Heart right ventricle (tissue), 16 donors: ENCODE results near the gene SH2D1A. TPM values are rescaled to one million over a fixed set of nuclear protein-coding genes. Genes with fewer than 3 reads are reported as not detected.

ENCODE experiments used
- ATAC-seq, 8 donors: fragments of 200-7000 bp; cut with Tn5 transposase; one replicate each; pipeline ENCODE4 v1.9.1; 2020; ENCODE audit warnings: mild to moderate bottlenecking in 8 of 8, moderate library complexity in 8 of 8, moderate number of reproducible peaks in 1 of 8
- DNase-seq, 2 donors: peaks; one replicate each; pipeline ENCODE4 v3.0.0-alpha.2; 2020
- H3K27ac ChIP-seq, 10 donors: fragments of 200-600 bp; sonication (generic) in 2 of 10; one replicate each; pipeline versions ENCODE4 v1.5.0 to v1.8.0; 2020 to 2022; ENCODE audit warnings: mild to moderate bottlenecking in 3 of 10
- H3K27me3 ChIP-seq, 7 donors: fragments of 200-600 bp; one replicate each; pipeline ENCODE4 v1.8.0; 2021 to 2022; ENCODE audit warnings: mild to moderate bottlenecking in 2 of 7
- H3K36me3 ChIP-seq, 9 donors: fragments of 200-600 bp; sonication (generic) in 1 of 9; one replicate each; pipeline versions ENCODE4 v1.5.0 to v1.8.0; 2020 to 2022; ENCODE audit warnings: mild to moderate bottlenecking in 2 of 9
- H3K4me1 ChIP-seq, 9 donors: fragments of 200-600 bp; sonication (generic) in 1 of 9; one replicate each; pipeline versions ENCODE4 v1.5.0 to v1.8.0; 2020 to 2022; ENCODE audit warnings: mild to moderate bottlenecking in 4 of 9
- H3K4me3 ChIP-seq, 10 donors: fragments of 200-600 bp; sonication (generic) in 2 of 10; one replicate each; pipeline versions ENCODE4 v1.5.0 to v1.8.0; 2020 to 2022; ENCODE audit warnings: mild to moderate bottlenecking in 7 of 10, moderate library complexity in 2 of 10
- H3K9me3 ChIP-seq, 11 donors: fragments of 200-600 bp in 10 of 11; sonication (generic) in 2 of 11; one replicate each; pipeline versions ENCODE4 v1.5.0 to v1.8.0; 2013 to 2022; ENCODE audit warnings: mild to moderate bottlenecking in 2 of 11, control low read depth in 1 of 11, moderate library complexity in 1 of 11
- CTCF ChIP-seq, 9 donors: fragments of 200-600 bp; sonication (generic) in 2 of 9; IDR thresholded peaks; one replicate each; pipeline versions ENCODE4 v1.5.0 to v1.8.0; 2021 to 2022; ENCODE audit warnings: antibody characterized with exemption in 9 of 9, mild to moderate bottlenecking in 5 of 9, moderate library complexity in 1 of 9
- WGBS, 2 donors: extraction: QIAGEN DNeasy Blood & Tissue Kit; methylation state at CpG; one replicate each; pipeline ENCODE4 v1.1.7; 2013; ENCODE audit warnings: inconsistent platforms in 1 of 2; 5-methylcytosine and 5-hydroxymethylcytosine counted together
- intact Hi-C, 10 donors: fragments of 100-400 bp; cut with DNase I; formaldehyde crosslinking; loops; one replicate each; pipeline versions ENCODE4 v1.11.1 to v1.14.2; 2022
- polyA plus RNA-seq, 2 donors: library from polyadenylated mRNA; stranded (reverse); fragments of 200-250 nt; gene quantifications; one replicate each; pipeline ENCODE4 v1.2.3, GENCODE V29; 2013
- total RNA-seq, 10 donors: library from RNA; stranded (reverse); fragmentation: NEBNext Ultra II Directional in 3 of 10; extraction: Animal tissue kit (Norgen Biotek cat#: 25700) in 3 of 10; gene quantifications; one replicate each; pipeline versions ENCODE4 v1.2.1 to v1.2.4, GENCODE V29; 2021 to 2023
- donor health status: Arrhythmogenic right ventricular cardiomyopathy.
- donor health status: ischemic (EF 13 %, LVEDD 7.1; RV severe dilation, severe dysfunction).
- donor health status: healthy with polysubstance abuse.
- donor health status: DM: no; HTN: yes; CAD: no.
- donor health status: DM: no; HTN: no; CAD: no.
- donor health status: ischemic (EF 25% LVEDD 6.9; RV normal size, moderate dysfunction).
- donor health status: ischemic (EF 25% LVEDD 5.7; RV mildly dilated, moderate dysfunction).
- donor health status: healthy.
- donor health status: DM: yes; HTN: yes; CAD: no.
- donor health status: Ischemic cardiomyopathy.
- donor health status: ischemic (EF 35%, LVEDD 5.7; RV mildly dilated, moderate dysfunction).
- donor health status: nonischemic (EF 11% LVEDD 7.7; RV severe dilation, severe dysfunction).
- donor health status: DM: yes; HTN: yes; CAD: no.
- donor health status: PGD.
- donor health status: ischemic (EF 29% LVEDD 5.4; RV normal size, mild dysfunction).
- donor health status: nonischemic (EF 23%, LVEDD 6.1; RV moderate dilation, normal function).

Gene SH2D1A
- total and polyA plus RNA-seq, 12 donors: 0.03 to 1.6 (median 0.13) TPM; not detected in 5

- WGBS, 2 donors: 73 to 85% methylated on average over 1 of the region's 1 CpG
- no peak for TF ChIP-seq CTCF (IDR thresholded peaks at IDR 0.05)
- Histone ChIP-seq H3K36me3 (no peaks in the 10 kb centered on the region), H3K4me1 (no peaks in the 10 kb centered on the region), H3K9me3 (no peaks in the 10 kb centered on the region), H3K27ac (no peak overlapping the region), H3K4me3 (no peak overlapping the region), H3K27me3 (no peaks in the 10 kb centered on the region)
- intact Hi-C loops: no loop called here
- DNase-seq (no peak), ATAC-seq (no peak)
Measured at GRCh38 chrX:124335598-124335997, 10.8 kb upstream of the SH2D1A start.

- Histone ChIP-seq H3K4me3 (no peak overlapping the region), H3K36me3 (no peaks in the 10 kb centered on the region), H3K27ac (no peak overlapping the region), H3K9me3 (no peaks in the 10 kb centered on the region), H3K27me3 (no peaks in the 10 kb centered on the region), H3K4me1 (no peaks in the 10 kb centered on the region)
- DNase-seq (no peak), ATAC-seq (no peak)
- 33 to 60% methylated on average over 1 of the region's 1 CpG for WGBS, 2 donors
- no peak for TF ChIP-seq CTCF (IDR thresholded peaks at IDR 0.05)
- intact Hi-C loops: no loop called here
Measured at GRCh38 chrX:124337916-124338315, 8.4 kb upstream of the SH2D1A start.

- ATAC-seq (no peak), DNase-seq (no peak)
- intact Hi-C loops: no loop called here
- WGBS, 2 donors: 90 to 91% methylated on average over 6 of the region's 6 CpGs
- no peaks in the 10 kb centered on the region for H3K4me1 ChIP-seq
- H3K9me3 ChIP-seq: no peaks in the 10 kb centered on the region
- no peak overlapping the region for H3K4me3 ChIP-seq
- H3K27me3 ChIP-seq: no peaks in the 10 kb centered on the region
- no peaks in the 10 kb centered on the region for H3K36me3 ChIP-seq
- TF ChIP-seq CTCF (IDR thresholded peaks at IDR 0.05): no peak
- no peak overlapping the region for H3K27ac ChIP-seq
Measured at GRCh38 chrX:124338733-124339514, 7.4 kb upstream of the SH2D1A start.

GRCh38 chrX:124341396-124342132, 4.8 kb upstream of the SH2D1A start:
- WGBS, 2 donors: 67 to 72% methylated on average over 7 of the region's 7 CpGs
- no peaks in the 10 kb centered on the region for H3K27me3 ChIP-seq
- DNase-seq: no peak
- H3K27ac ChIP-seq: peak overlapping the region in 1 of 10 donors; percentile 60
- no peaks in the 10 kb centered on the region for H3K4me1 ChIP-seq
- no peak overlapping the region for H3K4me3 ChIP-seq
- H3K9me3 ChIP-seq: no peaks in the 10 kb centered on the region
- ATAC-seq: no peak
- TF ChIP-seq CTCF (IDR thresholded peaks at IDR 0.05): no peak
- intact Hi-C loops: no loop called here
- no peaks in the 10 kb centered on the region for H3K36me3 ChIP-seq
